HEK293 (cell line): ENCODE measurements around the gene RER1.

Source experiments
- BCL11A ChIP-seq: fragments of 450-650 bp; formaldehyde crosslinking; IDR thresholded peaks from 2 replicates; pipeline ENCODE4 v1.5.1; 2016; ENCODE audit warnings: low read depth, missing biosample characterization, missing genetic modification characterization
- GLI4 ChIP-seq: fragments of 450-650 bp; formaldehyde crosslinking; IDR thresholded peaks from 2 replicates; pipeline ENCODE4 v1.5.1; 2016; ENCODE audit warnings: missing biosample characterization, missing genetic modification characterization
- GLIS2 ChIP-seq: fragments of 450-650 bp; formaldehyde crosslinking; IDR thresholded peaks from 2 replicates; pipeline ENCODE4 v1.5.1; 2016; ENCODE audit warnings: missing biosample characterization, missing genetic modification characterization
- TF ChIP-seq, protein P1 (sequence below): sonication (generic); formaldehyde crosslinking; IDR thresholded peaks from 2 replicates; pipeline ENCODE4 v1.8.1; 2022; ENCODE audit warnings: mild to moderate bottlenecking, moderate library complexity, missing genetic modification reagents
- TF ChIP-seq, protein P2 (sequence below): fragments of 450-650 bp; formaldehyde crosslinking; IDR thresholded peaks from 2 replicates; pipeline ENCODE4 v1.5.1; 2016; ENCODE audit warnings: missing biosample characterization, missing genetic modification characterization
- TF ChIP-seq, protein P3 (sequence below): fragments of 450-650 bp; formaldehyde crosslinking; IDR thresholded peaks from 2 replicates; pipeline ENCODE4 v1.5.1; 2016; ENCODE audit warnings: missing biosample characterization, missing genetic modification characterization

DNA sequence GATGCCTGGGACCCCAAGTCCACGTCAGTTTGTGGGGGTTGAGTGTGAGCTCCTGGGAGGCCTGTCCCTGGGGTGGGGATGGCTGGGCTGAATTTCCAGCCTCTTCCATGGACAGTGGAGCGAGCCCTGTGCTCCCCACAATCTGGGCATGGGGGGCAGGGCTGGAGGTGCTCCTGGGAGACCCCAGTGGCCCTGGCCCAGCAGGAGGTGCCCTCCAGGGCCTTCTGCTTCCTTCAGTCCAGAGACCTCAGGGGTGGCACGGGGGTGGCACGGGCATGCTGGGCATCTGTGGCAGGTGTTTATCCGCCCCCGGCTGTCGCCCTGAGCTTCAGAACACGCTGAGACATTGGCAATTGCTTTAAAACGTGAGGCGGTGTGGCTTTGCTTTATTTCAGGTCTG is 41.1 kb upstream of the RER1 start:
- TF ChIP-seq, protein P1, sequence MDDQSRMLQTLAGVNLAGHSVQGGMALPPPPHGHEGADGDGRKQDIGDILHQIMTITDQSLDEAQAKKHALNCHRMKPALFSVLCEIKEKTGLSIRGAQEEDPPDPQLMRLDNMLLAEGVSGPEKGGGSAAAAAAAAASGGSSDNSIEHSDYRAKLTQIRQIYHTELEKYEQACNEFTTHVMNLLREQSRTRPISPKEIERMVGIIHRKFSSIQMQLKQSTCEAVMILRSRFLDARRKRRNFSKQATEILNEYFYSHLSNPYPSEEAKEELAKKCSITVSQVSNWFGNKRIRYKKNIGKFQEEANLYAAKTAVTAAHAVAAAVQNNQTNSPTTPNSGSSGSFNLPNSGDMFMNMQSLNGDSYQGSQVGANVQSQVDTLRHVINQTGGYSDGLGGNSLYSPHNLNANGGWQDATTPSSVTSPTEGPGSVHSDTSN (CRISPR knock-in tag) = no peak
- TF ChIP-seq GLI4 (tag by site-specific recombination) = no peak
- no peak for TF ChIP-seq GLIS2
- TF ChIP-seq, protein P2, sequence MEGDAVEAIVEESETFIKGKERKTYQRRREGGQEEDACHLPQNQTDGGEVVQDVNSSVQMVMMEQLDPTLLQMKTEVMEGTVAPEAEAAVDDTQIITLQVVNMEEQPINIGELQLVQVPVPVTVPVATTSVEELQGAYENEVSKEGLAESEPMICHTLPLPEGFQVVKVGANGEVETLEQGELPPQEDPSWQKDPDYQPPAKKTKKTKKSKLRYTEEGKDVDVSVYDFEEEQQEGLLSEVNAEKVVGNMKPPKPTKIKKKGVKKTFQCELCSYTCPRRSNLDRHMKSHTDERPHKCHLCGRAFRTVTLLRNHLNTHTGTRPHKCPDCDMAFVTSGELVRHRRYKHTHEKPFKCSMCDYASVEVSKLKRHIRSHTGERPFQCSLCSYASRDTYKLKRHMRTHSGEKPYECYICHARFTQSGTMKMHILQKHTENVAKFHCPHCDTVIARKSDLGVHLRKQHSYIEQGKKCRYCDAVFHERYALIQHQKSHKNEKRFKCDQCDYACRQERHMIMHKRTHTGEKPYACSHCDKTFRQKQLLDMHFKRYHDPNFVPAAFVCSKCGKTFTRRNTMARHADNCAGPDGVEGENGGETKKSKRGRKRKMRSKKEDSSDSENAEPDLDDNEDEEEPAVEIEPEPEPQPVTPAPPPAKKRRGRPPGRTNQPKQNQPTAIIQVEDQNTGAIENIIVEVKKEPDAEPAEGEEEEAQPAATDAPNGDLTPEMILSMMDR (tag by site-specific recombination) = no peak
- no peak for TF ChIP-seq BCL11A (tag by site-specific recombination)
- TF ChIP-seq, protein P3, sequence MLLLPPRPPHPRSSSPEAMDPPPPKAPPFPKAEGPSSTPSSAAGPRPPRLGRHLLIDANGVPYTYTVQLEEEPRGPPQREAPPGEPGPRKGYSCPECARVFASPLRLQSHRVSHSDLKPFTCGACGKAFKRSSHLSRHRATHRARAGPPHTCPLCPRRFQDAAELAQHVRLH (tag by site-specific recombination) = no peak
